Testis (tissue), 3 donors: ENCODE measurements around the gene FSTL1. TPM values are rescaled to one million over a fixed set of nuclear protein-coding genes. Genes with fewer than 3 reads are reported as not detected.

Experiments
- DNase-seq: peaks from one replicate; pipeline ENCODE4 v3.0.0-alpha.2; 2019
- H3K27ac ChIP-seq, 2 donors: fragments of 200-600 bp; sonication (generic); one replicate each; pipeline ENCODE4 v1.5.1; 2019
- H3K27me3 ChIP-seq: fragments of 200-600 bp; sonication (generic); one replicate; pipeline ENCODE4 v1.5.1; 2019
- H3K36me3 ChIP-seq: fragments of 200-600 bp; sonication (generic); one replicate; pipeline ENCODE4 v1.5.1; 2017; ENCODE audit warnings: low read depth; ENCODE audit errors: missing control alignments
- H3K4me1 ChIP-seq: fragments of 200-600 bp; sonication (generic); one replicate; pipeline ENCODE4 v1.5.1; 2019
- H3K4me3 ChIP-seq, 2 donors: fragments of 200-600 bp; sonication (generic); one replicate each; pipeline ENCODE4 v1.5.1; 2017 to 2019
- H3K9me3 ChIP-seq: fragments of 200-600 bp; sonication (generic); one replicate; pipeline ENCODE4 v1.5.1; 2017
- CTCF ChIP-seq, 3 experiments: fragments of 450-650 bp in 2 of 3; fragments of 200-600 bp in 1 of 3; sonication (generic) in 1 of 3; IDR thresholded peaks; one replicate each; pipeline ENCODE4 v1.5.1; 2016 to 2019; ENCODE audit warnings: antibody characterized with exemption in 3 of 3, mild to moderate bottlenecking in 2 of 3, moderate library complexity in 1 of 3
- POLR2A ChIP-seq: fragments of 450-650 bp; IDR thresholded peaks from one replicate; pipeline ENCODE4 v1.6.1; 2017; ENCODE audit warnings: antibody characterized with exemption, mild to moderate bottlenecking, moderate library complexity
- WGBS, 2 donors: methylation state at CpG; one replicate each; pipeline ENCODE4 v1.1.5; 2018; 5-methylcytosine and 5-hydroxymethylcytosine counted together
- intact Hi-C: fragments of 100-400 bp; cut with DNase I; formaldehyde crosslinking; loops from one replicate; pipeline ENCODE4 v1.15.1; 2023; ENCODE audit warnings: low total_unique reads
- polyA plus RNA-seq: library from polyadenylated mRNA; stranded (reverse); fragments of 350-450 nt; fragmentation: Illumina TruSeq; extraction: RNeasy Lipid Tissue Mini Kit (QIAGEN cat#74804); gene quantifications from one replicate; pipeline ENCODE4 v1.2.3, GENCODE V29; 2014; ENCODE audit warnings: low read depth, low replicate concordance; ENCODE audit not compliant: insufficient read depth
- total RNA-seq, 2 donors: library from RNA; depleted of rRNA; stranded (reverse); fragments of >200 nt; gene quantifications; one replicate each; pipeline ENCODE4 v1.2.3, GENCODE V29; 2016

Gene FSTL1
- total and polyA plus RNA-seq, 3 donors from 2014 or later, result 35.0 to 122 (median 73.8) TPM

DNA sequence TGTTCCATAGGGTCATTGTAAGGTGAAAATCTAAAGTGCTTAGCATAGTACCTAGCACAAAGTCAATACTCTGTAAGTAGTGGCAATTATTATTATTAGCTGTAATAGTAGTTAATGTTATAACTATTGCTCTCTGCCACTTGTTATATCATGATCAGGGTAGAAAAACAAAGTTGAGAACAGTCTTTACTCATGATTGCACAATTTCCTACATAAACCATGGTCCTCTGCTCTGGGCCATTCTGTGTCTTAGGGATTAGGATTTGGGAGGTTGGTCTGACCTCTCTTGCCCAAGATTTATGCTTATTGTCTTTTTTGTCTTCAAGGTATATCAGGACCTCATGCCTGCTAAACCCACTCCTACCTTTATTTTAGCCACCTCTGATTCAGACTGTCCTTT lies 97.3 kb downstream of the FSTL1 start:
- Histone ChIP-seq H3K27ac (no peak overlapping the region), H3K36me3 (no peaks in the 10 kb centered on the region)
- intact Hi-C loops, result no loop called here

GRCh38 chr3:120352017-120352416 lies 98.8 kb downstream of the FSTL1 start:
- Histone ChIP-seq H3K36me3 (no peaks in the 10 kb centered on the region), H3K4me3 (no peak overlapping the region), H3K27me3 (no peaks in the 10 kb centered on the region), H3K9me3 (no peaks in the 10 kb centered on the region), H3K27ac (no peak overlapping the region), H3K4me1 (peaks cover 6% of the 10 kb centered on the region)
- intact Hi-C loops, result no loop called here
- 90 to 94% methylated on average over 4 of the region's 4 CpGs for WGBS, 2 donors
- TF ChIP-seq POLR2A, result no peak
- TF ChIP-seq CTCF (IDR thresholded peaks at IDR 0.05), result no peak
- DNase-seq, result no peak

More for the DNA sequence above, 97.3 kb downstream of the FSTL1 start:
- Histone ChIP-seq H3K4me1 (no peaks in the 10 kb centered on the region), H3K4me3 (no peak overlapping the region), H3K27me3 (no peaks in the 10 kb centered on the region), H3K9me3 (no peaks in the 10 kb centered on the region)
- no peak for TF ChIP-seq CTCF (IDR thresholded peaks at IDR 0.05)
- TF ChIP-seq POLR2A, result no peak
- DNase-seq, result no peak

GRCh38 chr3:120350401-120350941 lies 100.3 kb downstream of the FSTL1 start:
- peak; percentile 26 for DNase-seq
- Histone ChIP-seq H3K27ac (peak overlapping the region in 1 of 2 donors; percentile 96), H3K27me3 (no peaks in the 10 kb centered on the region), H3K9me3 (no peaks in the 10 kb centered on the region), H3K36me3 (no peaks in the 10 kb centered on the region), H3K4me3 (no peak overlapping the region), H3K4me1 (peaks cover 6% of the 10 kb centered on the region)
- intact Hi-C loops, result no loop called here
- no peak for TF ChIP-seq POLR2A
- TF ChIP-seq CTCF (IDR thresholded peaks at IDR 0.05), result no peak
- WGBS, 2 donors, result 24 to 38% methylated on average over 8 of the region's 8 CpGs

- H3K4me3 ChIP-seq, result peak overlapping the region; percentile 86 to 90
- 1 to 3% methylated on average over 6 of the region's 6 CpGs for WGBS, 2 donors
Measured at GRCh38 chr3:120349855-120350125, 101.0 kb downstream of the FSTL1 start.

More at GRCh38 chr3:120349855-120350125, 101.0 kb downstream of the FSTL1 start:
- H3K36me3 ChIP-seq, result no peaks in the 10 kb centered on the region
- peak overlapping the region; percentile 94 to 96 for H3K27ac ChIP-seq
- DNase-seq, result no peak
- no peaks in the 10 kb centered on the region for H3K27me3 ChIP-seq
- TF ChIP-seq CTCF (IDR thresholded peaks at IDR 0.05) (no peak), POLR2A (no peak)
- intact Hi-C loops, result no loop called here
- peaks cover 6% of the 10 kb centered on the region for H3K4me1 ChIP-seq
- H3K9me3 ChIP-seq, result no peaks in the 10 kb centered on the region
